HepG2 (cell line): ENCODE data around the gene TOR4A. TPM values are rescaled to one million over a fixed set of nuclear protein-coding genes. Genes with fewer than 3 reads are reported as not detected.

Experiments
- ATAC-seq: fragments of 200-7000 bp; cut with Tn5 transposase; 3 replicates; pipeline ENCODE4 v1.9.1; 2020; ENCODE audit warnings: mild to moderate bottlenecking, moderate library complexity
- BruUV-seq: library from RNA; stranded (reverse); fragments of 400-500 nt; replicated peaks from 2 replicates; lab custom pipeline; 2021; lab: Mats Ljungman, UMichigan
- CTCF ChIA-PET: fragments of 300-600 bp; formaldehyde crosslinking; extraction: SDS; loops from one replicate; lab custom pipeline; 2021; ENCODE audit warnings: low total read pairs, inconsistent platforms, low intra/inter-chr PET ratio; lab: Yijun Ruan, JAX
- POLR2A ChIA-PET: fragments of 350-600 bp; sonication (Branson Sonifier 250); formaldehyde crosslinking; loops from one replicate; lab custom pipeline; 2020; ENCODE audit warnings: antibody characterized with exemption, inconsistent platforms; lab: Yijun Ruan, JAX
- DNase-seq: peaks from one replicate; pipeline ENCODE4 v3.0.0-alpha.2; 2015; ENCODE audit warnings: low spot score
- FAIRE-seq: peaks from 3 replicates; lab custom pipeline; 2011; peaks lifted over from hg19 to GRCh38; lab: Jason Lieb, UNC
- H2AFZ ChIP-seq: one replicate; pipeline ENCODE4 v1.6.1; 2011; ENCODE audit warnings: low read length, inconsistent platforms
- H3K27ac ChIP-seq: fragments of 300-600 bp; 3 replicates; pipeline ENCODE4 v1.8.0; 2011; ENCODE audit warnings: mixed run types, mild to moderate bottlenecking, mixed read lengths, low read length, inconsistent platforms; ENCODE audit not compliant: insufficient read depth; ENCODE audit errors: extremely low read length
- H3K27me3 ChIP-seq, 2 experiments: fragments of 200-600 bp in 1 of 2; 2 replicates in 1 of 2; 3 replicates in 1 of 2; pipeline versions ENCODE4 v1.6.0 to v1.8.0; 2011; ENCODE audit warnings: low read length in 2 of 2, mild to moderate bottlenecking in 2 of 2, moderate library complexity in 2 of 2, inconsistent platforms in 1 of 2; ENCODE audit not compliant: insufficient read depth in 2 of 2, control insufficient read depth in 1 of 2
- H3K36me3 ChIP-seq, 2 experiments: fragments of 200-600 bp in 1 of 2; replicated peaks in 1 of 2; 2 replicates in 1 of 2; 3 replicates in 1 of 2; pipeline versions ENCODE4 v1.5.1 to v1.8.0; 2011; ENCODE audit warnings: low read length in 2 of 2, inconsistent platforms in 1 of 2; ENCODE audit not compliant: insufficient read depth in 2 of 2, control insufficient read depth in 1 of 2
- H3K4me1 ChIP-seq: 2 replicates; pipeline ENCODE4 v1.5.1; 2012; ENCODE audit warnings: low read length, inconsistent platforms; ENCODE audit not compliant: insufficient read depth
- H3K4me2 ChIP-seq: 2 replicates; pipeline ENCODE4 v1.6.0; 2011; ENCODE audit warnings: low read depth, low read length, inconsistent platforms
- H3K4me3 ChIP-seq, 3 experiments: fragments of 200-600 bp in 1 of 3; sonication (generic), shearing (Covaris generic) in 1 of 3; replicated peaks in 1 of 3; 2 replicates each; pipeline ENCODE4 v1.5.1; 2011 to 2016; ENCODE audit warnings: low read length in 3 of 3, inconsistent platforms in 2 of 3, low read depth in 2 of 3, mild to moderate bottlenecking in 2 of 3, control low read depth in 1 of 3, mixed read lengths in 1 of 3; ENCODE audit not compliant: insufficient read depth in 1 of 3
- H3K79me2 ChIP-seq: one replicate; pipeline ENCODE4 v1.6.1; 2011; ENCODE audit warnings: low read length, inconsistent platforms; ENCODE audit not compliant: insufficient read depth
- H3K9ac ChIP-seq: 2 replicates; pipeline ENCODE4 v1.6.0; 2011; ENCODE audit warnings: mild to moderate bottlenecking, low read depth, low read length, inconsistent platforms; ENCODE audit not compliant: insufficient read depth
- H3K9me3 ChIP-seq: 2 replicates; pipeline ENCODE4 v1.5.1; 2012; ENCODE audit warnings: mild to moderate bottlenecking, low read length
- H4K20me1 ChIP-seq: 2 replicates; pipeline ENCODE4 v1.6.0; 2011; ENCODE audit warnings: inconsistent platforms, mild to moderate bottlenecking, low read length, moderate library complexity; ENCODE audit not compliant: insufficient read depth
- FOXO4 ChIP-seq: sonication (generic); formaldehyde crosslinking; conservative IDR thresholded peaks from 2 replicates; pipeline ENCODE4 v1.8.1; 2023; ENCODE audit warnings: missing genetic modification reagents
- MIXL1 ChIP-seq: IDR thresholded peaks from 2 replicates; pipeline ENCODE4 v1.6.1; 2016
- NFAT5 ChIP-seq: sonication (generic); formaldehyde crosslinking; IDR thresholded peaks from 2 replicates; pipeline ENCODE4 v1.4.0; 2020; ENCODE audit warnings: missing genetic modification reagents
- NRL ChIP-seq: sonication (generic); formaldehyde crosslinking; IDR thresholded peaks from 2 replicates; pipeline ENCODE4 v1.5.0; 2020; ENCODE audit warnings: missing genetic modification reagents, mild to moderate bottlenecking, moderate library complexity, borderline replicate concordance
- SCMH1 ChIP-seq: sonication (generic); formaldehyde crosslinking; IDR thresholded peaks from 2 replicates; pipeline ENCODE4 v1.9.0; 2021; ENCODE audit warnings: missing genetic modification reagents, mild to moderate bottlenecking, borderline replicate concordance
- THAP7 ChIP-seq: sonication (generic); formaldehyde crosslinking; IDR thresholded peaks from 2 replicates; pipeline ENCODE4 v1.8.1; 2023; ENCODE audit warnings: mild to moderate bottlenecking, missing genetic modification reagents
- YY1 ChIP-seq: IDR thresholded peaks from 2 replicates; pipeline ENCODE4 v1.6.1; 2011; ENCODE audit warnings: low read length, low read depth, moderate library complexity, mild to moderate bottlenecking; ENCODE audit not compliant: insufficient read depth, insufficient replicate concordance
- ZBTB42 ChIP-seq: sonication (generic); formaldehyde crosslinking; IDR thresholded peaks from 2 replicates; pipeline ENCODE4 v1.5.0; 2020; ENCODE audit warnings: mild to moderate bottlenecking, missing genetic modification reagents
- ZNF235 ChIP-seq: sonication (generic); formaldehyde crosslinking; IDR thresholded peaks from 2 replicates; pipeline ENCODE4 v1.8.1; 2023; ENCODE audit warnings: mild to moderate bottlenecking, missing genetic modification reagents, borderline replicate concordance
- ZNF296 ChIP-seq: sonication (generic); formaldehyde crosslinking; conservative IDR thresholded peaks from 2 replicates; pipeline ENCODE4 v1.5.0; 2020; ENCODE audit warnings: mild to moderate bottlenecking, missing genetic modification reagents
- ZNF549 ChIP-seq: sonication (generic); formaldehyde crosslinking; IDR thresholded peaks from 2 replicates; pipeline ENCODE4 v1.5.0; 2020; ENCODE audit warnings: missing genetic modification reagents
- ZNF605 ChIP-seq: sonication (generic); formaldehyde crosslinking; IDR thresholded peaks from 2 replicates; pipeline ENCODE4 v1.8.0; 2022; ENCODE audit warnings: mild to moderate bottlenecking, missing genetic modification reagents
- WGBS: methylation state at CpG from one replicate; pipeline ENCODE4 v1.1.6; 2017; ENCODE audit warnings: low lambda C conversion rate; 5-methylcytosine and 5-hydroxymethylcytosine counted together
- in situ Hi-C: cut with HindIII; loops from 2 replicates; pipeline ENCODE4 v1.10.0; 2017; ENCODE audit warnings: low pct_unique_long_range_greater_than_20kb; ENCODE audit not compliant: extremely low pct_ligation_motif_present
- intact Hi-C: fragments of 100-400 bp; cut with micrococcal nuclease; formaldehyde crosslinking; loops from one replicate; pipeline ENCODE4 v1.10.0; 2022; ENCODE audit not compliant: unreplicated experiment
- polyA plus RNA-seq, 8 experiments: library from polyadenylated mRNA; depleted of rRNA in 3 of 8; stranded (reverse) in 7 of 8; unstranded in 1 of 8; fragments of >200 nt; fragmentation: Illumina TruSeq in 4 of 8; extraction: Trizol in 4 of 8; gene quantifications; 2 replicates each; pipeline versions ENCODE4 v1.2.1 to v1.2.3, GENCODE V29; 2011 to 2016; ENCODE audit warnings: low read depth in 4 of 8, missing spikeins in 1 of 8, mixed read lengths in 1 of 8; ENCODE audit not compliant: insufficient read depth in 1 of 8
- total RNA-seq, 5 experiments: library from RNA; depleted of rRNA; stranded (reverse); fragments of >200 nt; fragmentation: Illumina TruSeq; extraction: Trizol; gene quantifications; 2 replicates each; pipeline ENCODE4 v1.2.3, GENCODE V29; 2016; ENCODE audit warnings: low read depth in 1 of 5

The TOR4A gene
- total and polyA plus RNA-seq, 2 of the 13 experiments (the other 11 are each of a cell fraction or from before 2014, with no cell fraction given) = 11.1 to 14.2 TPM

GRCh38 chr9:137254624-137255447, 22.7 kb upstream of the TOR4A start, which contains the start of gene NELFB (continued):
- TF ChIP-seq ZNF235 (peak; percentile 71), ZNF549 (CRISPR knock-in tag) (no peak), THAP7 (CRISPR knock-in tag) (no peak)

- H3K4me1 ChIP-seq = peaks cover 50% of the 10 kb centered on the region
- DNase-seq (peak; percentile 46), ATAC-seq (peak; percentile 19), FAIRE-seq (no peak)
- ChIA-PET POLR2A (interaction anchor here (1.1 to 14.2 kb wide), 8 partner anchors 13 to 167 kb away, joined by 3 to 317 read pairs (median 9); partner anchors contain the start of genes ANAPC2, EXD3, NOXA1 and SSNA1), CTCF (no interaction called here)
- no peaks in the 10 kb centered on the region for H3K9me3 ChIP-seq
- in situ Hi-C loops (no loop called here), intact Hi-C loops (no loop called here)
- peak overlapping the region; percentile 62 for H3K27ac ChIP-seq
- no peak overlapping the region for H2AFZ ChIP-seq
- peaks cover 11 to 17% of the 10 kb centered on the region in 2 experiments; a peak in 4 of 5 replicates for H3K36me3 ChIP-seq
- H3K4me2 ChIP-seq = peak overlapping the region; percentile 91
- peak overlapping the region; percentile 91 to 98 (median 91) for H3K4me3 ChIP-seq
- H3K79me2 ChIP-seq = peaks cover 18% of the 10 kb centered on the region
- BruUV-seq = TSS peak; percentile 61
- 4% methylated on average over 5 of the region's 51 CpGs for WGBS
- peak overlapping the region; percentile 81 for H3K9ac ChIP-seq
- no peaks in the 10 kb centered on the region for H4K20me1 ChIP-seq
- H3K27me3 ChIP-seq = no peaks in the 10 kb centered on the region; a peak in 1 of 5 replicates
- TF ChIP-seq SCMH1 (CRISPR knock-in tag) (no peak), FOXO4 (0 out of 2 replicates have a peak, but pooled peaks have one; percentile 70), ZNF296 (CRISPR knock-in tag) (no peak), ZNF605 (CRISPR knock-in tag) (0 out of 2 replicates have a peak, but pooled peaks have one; percentile 8), ZBTB42 (CRISPR knock-in tag) (no peak), NRL (CRISPR knock-in tag) (0 out of 2 replicates have a peak, but pooled peaks have one; percentile 27), NFAT5 (CRISPR knock-in tag) (0 out of 2 replicates have a peak, but pooled peaks have one; percentile 38), YY1 (peak; percentile 65), MIXL1 (CRISPR knock-in tag) (no peak)
Observed at GRCh38 chr9:137255448-137256114, 21.9 kb upstream of the TOR4A start.
